8988T (cell line): ENCODE data around the gene ADAMTSL1.

Source experiments
- DNase-seq: peaks from one replicate; pipeline ENCODE4 v3.0.0; 2011

Gene ADAMTSL1

DNA sequence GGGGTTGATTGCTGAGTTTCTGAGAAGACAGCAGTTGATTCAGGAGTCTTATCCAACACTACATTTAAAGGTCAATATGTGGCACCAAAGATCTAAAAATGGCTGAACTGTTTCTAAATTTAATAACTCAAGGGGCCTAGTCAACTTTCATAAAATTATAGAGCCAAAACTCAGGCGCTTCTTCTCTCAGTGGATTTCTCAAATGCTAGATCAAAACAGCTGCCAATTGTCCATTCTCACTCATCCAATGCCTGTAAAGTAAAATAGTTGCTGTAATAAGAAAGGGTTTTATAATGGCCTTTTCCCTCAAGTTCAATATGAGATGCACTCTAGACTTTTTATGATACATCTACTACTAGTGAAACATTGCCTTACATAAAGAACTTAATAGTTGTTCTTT, 26.5 kb downstream of the ADAMTSL1 start:
- no peak for DNase-seq

DNA sequence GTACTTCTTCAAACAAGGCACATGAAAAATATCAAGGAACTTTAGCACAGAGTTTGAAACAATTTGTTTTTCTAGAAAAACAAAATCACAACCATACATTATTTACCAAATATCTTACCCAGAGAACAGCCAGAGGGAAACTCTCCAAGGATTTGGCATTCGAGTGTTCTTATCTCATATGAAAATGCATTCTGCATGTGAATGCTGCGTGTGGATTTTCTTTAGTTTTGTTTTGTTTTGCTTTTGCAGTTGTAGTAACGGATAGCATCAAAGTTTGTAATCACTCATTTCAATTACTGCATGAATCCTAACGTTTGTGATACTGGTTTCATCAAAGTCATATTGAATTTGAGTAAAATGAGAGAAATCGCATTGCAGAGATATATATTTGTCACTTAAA, 28.0 kb downstream of the ADAMTSL1 start:
- DNase-seq, result no peak

GRCh38 chr9:18502546-18502945, 28.6 kb downstream of the ADAMTSL1 start:
- DNase-seq, result no peak

DNA sequence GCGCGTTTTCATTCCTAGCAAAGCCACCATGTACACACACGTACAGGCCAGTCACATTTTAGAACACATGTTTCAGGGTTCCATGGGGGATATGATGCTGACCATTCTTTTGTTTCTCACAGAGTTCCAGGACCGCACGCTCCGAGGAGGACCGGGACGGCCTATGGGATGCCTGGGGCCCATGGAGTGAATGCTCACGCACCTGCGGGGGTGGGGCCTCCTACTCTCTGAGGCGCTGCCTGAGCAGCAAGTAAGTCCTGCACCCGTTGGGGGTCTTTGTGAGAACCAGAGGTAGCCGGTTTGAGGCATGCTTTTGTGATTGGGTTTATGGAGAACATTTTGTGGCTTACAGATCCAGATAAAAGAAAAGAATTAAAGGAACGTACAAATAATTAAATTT, 30.8 kb downstream of the ADAMTSL1 start:
- DNase-seq, result no peak

DNA sequence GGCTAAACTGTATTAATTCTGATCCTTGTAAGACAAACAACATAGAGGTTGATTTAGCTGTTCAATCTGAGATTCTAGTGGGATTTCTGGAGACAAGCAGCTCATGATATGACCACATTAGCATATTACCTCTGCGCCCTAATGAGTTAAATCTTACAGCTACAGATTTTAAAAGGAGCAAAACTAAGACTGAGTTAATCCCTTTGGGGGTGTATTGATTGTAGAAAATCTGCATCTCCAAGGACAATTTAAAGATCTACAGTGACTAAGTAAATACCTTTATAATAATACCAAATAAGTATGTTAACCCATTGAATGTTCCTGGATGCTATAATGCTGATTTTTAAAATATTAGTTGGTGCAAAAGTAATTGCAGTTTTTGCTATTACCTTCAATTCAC, 33.2 kb downstream of the ADAMTSL1 start:
- DNase-seq, result no peak

- no peak for DNase-seq
Measured at GRCh38 chr9:18516514-18516913, 42.6 kb downstream of the ADAMTSL1 start.

- DNase-seq, result no peak
Measured at GRCh38 chr9:18516965-18517364, 43.0 kb downstream of the ADAMTSL1 start.

DNA sequence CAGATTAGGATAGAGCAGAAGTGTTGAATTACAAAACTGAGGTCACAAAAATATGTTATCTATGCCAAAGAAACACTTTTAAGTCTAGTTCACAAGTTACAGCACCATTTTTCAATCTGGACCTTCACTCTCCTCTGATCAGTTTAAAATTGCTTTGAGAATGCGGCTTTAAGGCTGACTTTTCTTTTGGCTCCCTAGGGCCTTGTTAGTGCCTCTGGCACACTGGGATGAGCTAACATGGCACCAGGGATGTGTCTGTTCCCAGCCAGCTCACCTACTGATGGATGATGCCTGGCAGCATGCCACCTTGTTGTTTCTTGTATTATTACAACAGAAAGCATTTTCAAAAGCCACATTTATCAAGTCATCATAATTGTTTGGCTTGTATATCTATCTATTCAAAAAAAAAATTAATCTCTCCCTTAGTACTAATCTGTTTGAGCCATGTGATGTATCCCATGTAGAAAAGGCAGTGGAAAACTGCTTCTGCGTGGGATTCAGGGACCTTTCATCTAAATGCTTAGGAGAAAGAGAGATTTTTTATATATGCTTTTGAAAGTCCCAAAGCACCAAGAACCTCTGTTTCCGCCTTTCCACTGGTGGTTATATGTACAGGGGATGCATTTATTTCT, 46.6 kb downstream of the ADAMTSL1 start:
- no peak for DNase-seq

DNA sequence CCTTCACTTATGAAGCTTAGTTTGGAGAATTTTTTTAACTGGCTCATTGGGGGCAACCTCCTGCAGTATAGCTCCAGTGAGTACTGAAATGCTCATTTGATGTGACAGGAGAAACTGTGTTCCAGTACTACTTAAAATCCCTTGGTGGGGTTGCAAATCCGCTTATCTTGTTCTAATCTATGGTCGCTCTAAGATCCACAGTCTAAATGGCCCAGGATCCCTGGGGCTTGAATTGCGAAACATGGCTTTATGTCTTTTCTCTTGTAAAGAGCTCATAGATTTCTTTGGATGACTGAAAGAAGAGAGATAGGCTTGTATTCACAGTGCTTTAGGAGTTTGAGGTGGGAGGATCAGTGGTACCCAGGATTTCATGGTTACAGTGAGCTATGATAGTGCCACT, 52.7 kb downstream of the ADAMTSL1 start:
- no peak for DNase-seq

DNA sequence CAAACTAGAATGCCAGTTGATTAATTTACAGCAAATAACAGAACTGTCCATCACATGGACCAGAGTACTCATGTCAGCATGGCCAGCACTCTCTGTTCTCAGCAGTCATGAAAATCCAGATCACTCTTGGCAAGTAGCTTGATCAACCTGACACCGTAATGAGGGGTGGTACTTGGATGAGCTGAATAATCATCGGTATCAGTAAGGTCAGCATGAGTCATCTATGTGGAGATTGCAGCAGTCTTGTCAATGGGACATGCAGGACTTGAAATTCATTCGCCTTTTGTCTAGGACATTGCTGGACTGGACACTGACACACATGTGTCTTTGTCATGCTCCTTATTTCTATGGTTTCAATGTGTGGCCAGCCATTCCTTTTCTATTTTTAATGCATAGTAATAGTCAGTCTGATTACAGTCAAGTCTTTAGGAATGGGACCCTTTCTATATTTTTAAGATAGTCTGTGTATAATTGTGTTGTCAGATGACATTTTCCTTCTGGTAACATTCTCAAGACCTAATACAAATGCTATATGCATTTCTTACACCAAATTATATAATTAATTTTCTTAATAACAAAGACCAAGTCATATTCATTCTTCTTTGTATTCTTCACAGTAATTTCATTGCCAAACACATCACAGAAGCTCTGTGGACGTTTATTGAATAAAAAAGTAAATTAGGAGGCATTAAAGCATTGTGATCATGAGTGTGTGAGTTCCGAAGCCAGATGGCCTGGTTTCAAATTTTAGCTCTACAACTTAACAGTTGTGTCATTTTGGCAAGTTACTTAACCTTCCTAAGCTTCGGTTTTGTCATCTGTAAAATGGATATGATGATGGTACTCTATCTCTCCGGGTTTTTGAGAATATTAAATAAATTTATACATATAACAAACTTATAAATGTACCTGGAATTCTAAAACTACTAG, 57.4 kb downstream of the ADAMTSL1 start:
- DNase-seq, result no peak

DNA sequence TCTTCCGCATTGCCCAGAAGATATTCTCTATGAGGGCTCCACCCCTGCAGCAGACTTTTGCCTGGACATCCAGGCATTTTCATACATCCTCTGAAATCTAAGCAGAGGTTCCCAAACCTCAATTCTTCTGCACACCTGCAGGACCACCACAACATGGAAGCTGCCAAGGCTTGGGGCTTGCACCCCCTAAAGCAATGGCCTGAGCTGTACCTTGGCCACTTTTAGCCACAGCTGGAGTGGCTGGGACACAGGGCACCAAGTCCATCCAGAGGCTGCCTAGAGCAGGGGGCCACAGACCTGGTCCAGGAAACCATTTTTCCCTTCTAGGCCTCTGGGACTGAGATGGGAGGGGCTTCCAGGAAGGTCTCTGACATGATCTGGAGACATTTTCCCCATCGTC, 60.7 kb downstream of the ADAMTSL1 start:
- no peak for DNase-seq

GRCh38 chr9:18536554-18536953, 62.6 kb downstream of the ADAMTSL1 start:
- DNase-seq, result no peak

DNA sequence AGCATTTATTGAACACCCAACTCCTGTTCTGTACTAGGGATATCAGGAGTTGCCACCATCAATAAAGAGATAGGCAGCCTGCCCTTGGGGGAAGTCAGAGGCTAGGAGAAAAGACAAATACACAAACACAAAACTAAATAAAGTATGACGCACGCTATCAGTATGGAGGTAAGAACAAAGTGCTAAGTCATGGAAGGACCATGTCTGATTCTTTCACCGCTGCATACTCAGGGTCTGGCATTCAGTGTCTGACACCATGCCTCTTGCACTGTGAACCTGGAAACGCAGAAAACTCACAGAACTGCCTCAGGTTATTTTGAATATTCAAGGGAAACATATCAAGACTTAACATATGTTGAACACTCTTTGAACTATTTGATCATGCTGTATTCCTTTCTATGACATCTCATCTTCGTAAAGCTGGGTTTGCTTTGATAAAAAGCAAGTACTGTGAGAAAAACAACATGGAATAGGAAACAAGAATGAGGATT, 65.3 kb downstream of the ADAMTSL1 start:
- DNase-seq, result no peak

GRCh38 chr9:18542837-18543405, 69.0 kb downstream of the ADAMTSL1 start:
- no peak for DNase-seq

DNA sequence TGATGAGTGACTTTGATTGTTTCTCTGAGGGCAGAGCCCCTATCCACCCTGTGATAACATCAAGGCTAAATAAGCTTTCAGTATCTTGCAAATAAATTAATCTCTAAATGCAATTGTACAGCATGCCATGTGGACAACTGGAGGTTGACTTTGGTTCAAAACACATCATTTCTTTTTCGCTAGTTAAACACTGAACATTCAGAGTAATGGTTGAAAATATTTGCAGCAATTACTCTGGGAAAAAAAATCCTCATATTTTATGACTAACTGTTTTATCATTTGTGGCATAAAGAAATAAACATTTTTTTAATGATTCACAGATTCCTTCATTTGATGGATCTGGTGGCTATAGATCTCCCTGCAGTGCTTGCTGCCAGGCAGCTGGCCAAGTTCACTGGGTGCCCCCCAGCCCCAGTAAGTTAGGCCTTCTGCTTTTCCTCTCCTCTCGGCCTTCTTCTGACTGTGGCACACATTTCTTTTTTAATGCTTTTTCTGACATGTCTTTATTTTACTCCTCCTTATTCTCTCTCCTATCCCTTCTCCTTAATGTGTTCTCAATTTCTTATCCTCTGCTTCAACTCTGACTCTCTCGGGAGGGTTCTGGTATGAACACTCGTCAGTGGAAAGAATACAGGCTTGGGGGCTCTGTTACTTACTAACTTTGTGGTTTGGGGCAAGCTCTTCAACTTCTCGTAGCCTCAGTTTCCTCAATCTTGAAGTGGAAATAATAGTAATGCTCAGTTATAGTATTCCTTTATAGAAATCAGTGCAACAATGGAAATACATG, 69.6 kb downstream of the ADAMTSL1 start:
- DNase-seq, result no peak

- DNase-seq, result no peak
Measured at GRCh38 chr9:18544456-18544855, 70.5 kb downstream of the ADAMTSL1 start.

DNA sequence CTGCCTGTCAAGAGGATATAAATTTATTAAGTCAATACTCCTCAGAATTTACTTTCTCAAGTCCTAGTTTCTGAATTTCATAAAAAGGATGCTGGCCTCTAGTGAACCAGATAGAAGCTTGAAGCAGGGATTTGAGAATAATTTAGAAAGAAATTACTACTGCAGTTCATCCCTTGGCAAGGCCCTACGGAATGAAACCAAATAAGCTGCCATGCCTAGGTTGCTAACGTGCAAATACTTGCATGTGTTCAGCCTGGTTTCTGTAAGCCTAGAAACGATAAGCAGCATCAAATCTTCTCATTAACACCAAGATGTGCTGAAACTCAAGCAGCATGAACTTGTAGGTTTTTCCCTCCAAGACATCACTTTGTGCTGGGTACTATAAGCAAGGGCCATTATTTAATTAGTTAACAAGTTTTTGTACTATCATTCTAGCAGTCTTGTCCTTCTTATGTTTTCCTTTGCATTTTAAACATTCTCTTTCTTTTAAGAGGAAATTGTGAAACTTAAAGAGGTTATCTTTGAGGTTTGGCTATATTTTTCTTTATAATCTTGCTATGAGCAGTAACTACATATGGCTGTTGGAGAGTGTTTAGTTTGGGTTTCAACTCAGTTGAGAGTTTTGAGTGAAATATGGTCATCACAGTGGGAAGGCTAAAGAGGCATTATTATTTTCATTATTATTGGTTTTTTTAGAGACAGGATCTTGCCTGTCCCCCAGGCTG, 71.8 kb downstream of the ADAMTSL1 start:
- DNase-seq, result no peak

DNA sequence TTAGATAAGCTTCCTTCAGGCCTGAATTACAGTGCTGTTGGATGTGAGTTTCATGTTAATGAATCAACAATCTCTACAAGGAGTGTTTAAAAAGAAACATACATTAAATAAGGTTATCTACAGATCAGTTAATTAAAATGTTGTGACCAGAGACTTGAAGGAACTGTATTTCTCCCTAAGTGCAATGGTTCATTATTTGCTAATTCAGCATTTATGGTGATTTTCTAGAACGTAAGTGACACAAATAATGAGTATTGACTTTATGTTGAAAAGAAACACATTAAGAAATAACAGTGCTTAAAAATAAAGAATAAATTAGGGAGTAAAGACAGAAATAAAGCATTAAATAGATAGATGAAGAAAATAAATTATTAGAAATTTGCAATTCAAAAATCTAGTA, 74.5 kb downstream of the ADAMTSL1 start:
- no peak for DNase-seq

DNA sequence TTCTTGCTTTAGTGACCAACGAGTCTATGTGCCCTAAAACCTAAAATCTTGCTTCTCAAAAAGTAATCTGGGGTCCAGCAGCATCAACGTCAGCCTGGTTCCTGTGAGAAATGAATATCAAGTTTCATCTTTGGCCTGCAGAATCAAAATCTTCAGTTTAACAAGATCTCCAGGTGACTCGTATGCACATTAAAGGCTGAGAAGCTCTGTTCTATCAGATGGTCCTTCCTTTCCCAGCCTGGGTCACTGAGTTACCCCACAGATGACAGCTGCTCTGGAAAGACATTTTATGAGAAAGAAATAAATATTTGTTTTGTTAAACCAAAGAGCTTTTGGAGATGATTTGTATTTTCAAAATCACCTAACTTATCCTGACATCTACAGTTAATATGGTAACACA, 75.8 kb downstream of the ADAMTSL1 start:
- DNase-seq, result no peak

DNA sequence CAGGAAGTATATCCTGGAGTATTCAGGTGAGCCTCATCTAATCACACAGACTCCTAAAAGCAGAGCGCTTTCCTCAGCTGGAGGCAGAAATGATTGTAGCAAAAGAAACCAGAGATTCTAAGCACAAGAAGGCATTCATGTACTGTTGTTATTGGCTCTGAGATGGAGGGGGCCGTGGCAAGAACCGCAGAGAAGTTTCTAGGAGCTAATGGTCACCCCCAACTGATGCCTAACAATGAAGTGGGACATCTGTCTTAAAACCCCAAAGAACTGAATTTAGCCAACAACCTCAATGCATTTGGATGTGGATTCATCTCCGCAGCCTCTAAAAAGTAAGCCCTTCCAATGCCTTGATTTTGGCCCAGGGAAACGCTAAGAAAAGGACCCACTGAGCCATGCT, 76.3 kb downstream of the ADAMTSL1 start:
- no peak for DNase-seq

- DNase-seq, result no peak
Measured at GRCh38 chr9:18554244-18554643, 80.3 kb downstream of the ADAMTSL1 start.

GRCh38 chr9:18555105-18555883, 81.3 kb downstream of the ADAMTSL1 start:
- no peak for DNase-seq
